Kasumi-1 (cell line): ENCODE results near the gene TMEM37.

Source experiments
- DNase-seq, 2 experiments: peaks; one replicate each; lab custom pipeline; 2025; lab: John Stamatoyannopoulos, UW

TMEM37 gene

DNA sequence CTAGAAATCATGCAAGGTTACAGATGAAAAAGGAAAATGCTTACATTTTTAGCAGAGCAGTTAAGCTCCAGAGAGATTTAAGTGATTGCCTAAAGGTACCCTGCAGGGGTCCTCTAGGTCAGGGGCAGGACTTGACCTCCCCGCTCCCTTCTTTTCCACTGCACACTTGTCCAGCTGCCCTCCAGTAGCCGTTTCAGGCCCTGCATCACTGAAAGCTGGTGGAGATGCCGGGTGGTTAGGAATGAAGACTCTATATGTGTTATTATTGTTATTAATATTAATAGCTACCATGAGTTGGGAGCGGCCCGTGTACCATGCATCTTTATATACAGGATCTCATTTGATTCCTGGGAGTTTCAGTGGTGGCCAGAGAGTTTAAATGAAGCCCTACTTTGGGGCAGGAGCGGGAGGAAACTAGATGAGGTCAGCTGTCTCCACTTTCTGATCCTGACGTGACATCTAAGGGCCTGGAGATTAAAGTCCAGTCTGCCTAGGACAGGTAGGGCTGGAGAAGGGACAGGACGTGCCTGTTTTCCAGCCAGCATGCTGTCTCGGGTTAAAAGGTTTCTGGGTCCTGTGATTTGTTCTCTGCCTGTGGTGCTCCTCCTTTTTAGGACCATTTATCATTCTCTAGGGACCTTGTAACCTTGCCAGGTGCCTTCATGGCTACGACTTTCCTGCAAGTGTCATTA, 2.1 kb downstream of the TMEM37 start:
- no peak for DNase-seq

DNA sequence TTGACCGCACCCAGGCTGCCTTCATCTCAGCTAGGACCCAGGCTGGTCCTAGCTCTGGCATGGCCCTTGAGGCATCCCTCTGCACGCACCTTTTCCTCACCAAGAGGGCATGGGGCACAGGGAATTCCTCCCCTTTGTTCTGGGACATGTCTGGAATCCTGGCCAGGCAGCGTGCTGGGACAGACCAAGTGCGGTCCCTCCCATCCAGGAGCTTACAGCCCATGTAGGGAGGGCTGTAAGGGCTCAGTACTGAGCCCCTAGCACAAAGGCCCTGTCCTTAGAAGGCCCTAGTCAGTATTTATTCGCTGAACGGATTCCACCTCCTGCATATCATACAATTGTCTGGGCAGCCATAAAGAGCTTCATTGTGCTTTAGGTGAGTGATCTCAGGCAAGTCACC, 3.0 kb downstream of the TMEM37 start:
- DNase-seq = no peak

GRCh38 chr2:119435081-119435952, 3.7 kb downstream of the TMEM37 start:
- no peak for DNase-seq

- no peak for DNase-seq
Observed at GRCh38 chr2:119435953-119436297, 4.3 kb downstream of the TMEM37 start.

DNA sequence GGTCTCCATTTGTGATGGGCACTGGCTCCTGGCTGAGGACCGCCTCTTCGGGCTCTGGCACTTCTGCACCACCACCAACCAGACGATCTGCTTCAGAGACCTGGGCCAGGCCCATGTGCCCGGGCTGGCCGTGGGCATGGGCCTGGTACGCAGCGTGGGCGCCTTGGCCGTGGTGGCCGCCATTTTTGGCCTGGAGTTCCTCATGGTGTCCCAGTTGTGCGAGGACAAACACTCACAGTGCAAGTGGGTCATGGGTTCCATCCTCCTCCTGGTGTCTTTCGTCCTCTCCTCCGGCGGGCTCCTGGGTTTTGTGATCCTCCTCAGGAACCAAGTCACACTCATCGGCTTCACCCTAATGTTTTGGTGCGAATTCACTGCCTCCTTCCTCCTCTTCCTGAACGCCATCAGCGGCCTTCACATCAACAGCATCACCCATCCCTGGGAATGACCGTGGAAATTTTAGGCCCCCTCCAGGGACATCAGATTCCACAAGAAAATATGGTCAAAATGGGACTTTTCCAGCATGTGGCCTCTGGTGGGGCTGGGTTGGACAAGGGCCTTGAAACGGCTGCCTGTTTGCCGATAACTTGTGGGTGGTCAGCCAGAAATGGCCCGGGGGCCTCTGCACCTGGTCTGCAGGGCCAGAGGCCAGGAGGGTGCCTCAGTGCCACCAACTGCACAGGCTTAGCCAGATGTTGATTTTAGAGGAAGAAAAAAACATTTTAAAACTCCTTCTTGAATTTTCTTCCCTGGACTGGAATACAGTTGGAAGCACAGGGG, 5.5 kb downstream of the TMEM37 start:
- DNase-seq = no peak

DNA sequence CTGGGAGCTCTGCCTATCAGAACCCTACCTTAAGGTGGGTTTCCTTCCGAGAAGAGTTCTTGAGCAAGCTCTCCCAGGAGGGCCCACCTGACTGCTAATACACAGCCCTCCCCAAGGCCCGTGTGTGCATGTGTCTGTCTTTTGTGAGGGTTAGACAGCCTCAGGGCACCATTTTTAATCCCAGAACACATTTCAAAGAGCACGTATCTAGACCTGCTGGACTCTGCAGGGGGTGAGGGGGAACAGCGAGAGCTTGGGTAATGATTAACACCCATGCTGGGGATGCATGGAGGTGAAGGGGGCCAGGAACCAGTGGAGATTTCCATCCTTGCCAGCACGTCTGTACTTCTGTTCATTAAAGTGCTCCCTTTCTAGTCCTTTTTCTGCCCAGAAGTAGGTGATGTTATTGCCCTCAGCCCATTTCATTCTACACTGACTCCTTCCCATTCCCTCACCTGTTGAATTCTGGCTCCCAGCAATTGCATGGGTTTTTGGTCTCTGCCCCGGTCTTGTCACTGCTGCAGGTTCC, 6.5 kb downstream of the TMEM37 start:
- DNase-seq = no peak

- no peak for DNase-seq
Observed at GRCh38 chr2:119438726-119439284, 7.2 kb downstream of the TMEM37 start.

DNA sequence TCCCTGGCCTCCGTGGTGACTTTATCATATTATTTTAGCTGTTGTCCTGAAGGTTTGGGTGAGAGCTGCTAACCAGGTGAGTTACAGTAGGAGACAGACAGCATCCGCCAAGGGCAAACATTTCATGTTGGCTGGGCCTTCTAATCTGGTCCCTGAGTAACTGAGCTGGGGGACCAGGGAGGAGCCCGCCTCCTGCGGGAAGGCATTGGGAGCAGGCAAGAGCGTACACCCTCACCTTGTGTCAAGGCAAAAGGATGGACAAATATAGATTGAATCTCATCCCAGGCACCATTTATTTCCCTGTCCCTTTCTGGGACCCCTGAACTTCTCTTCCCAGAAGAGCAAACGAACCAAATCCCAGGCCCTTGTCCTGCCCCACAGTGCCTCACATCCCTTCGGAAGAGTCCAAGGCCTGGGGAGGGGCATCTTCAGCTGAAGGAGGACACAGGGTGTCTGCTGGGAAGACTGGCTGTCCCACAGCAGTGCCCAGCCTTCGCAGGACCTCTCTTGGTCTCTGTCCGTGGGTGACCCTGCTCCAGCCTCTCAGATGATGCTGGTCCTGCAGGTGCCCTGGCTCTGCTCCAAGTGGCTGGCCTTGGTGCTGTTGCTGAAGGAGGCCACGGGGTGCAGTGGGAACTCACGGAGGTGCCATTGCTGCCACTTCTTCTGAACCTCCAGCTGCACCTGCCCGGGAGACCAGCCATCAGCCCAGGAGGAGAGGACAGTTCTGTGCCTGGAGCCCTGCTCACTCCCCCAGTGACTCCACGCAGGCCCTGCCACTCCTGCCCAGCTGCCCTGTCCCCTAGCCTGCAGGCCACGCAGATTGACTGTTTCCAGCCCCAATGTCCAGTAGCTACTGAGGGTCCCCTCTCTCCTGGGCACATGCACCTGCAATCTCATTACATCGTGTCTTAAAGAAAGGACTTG, 8.2 kb downstream of the TMEM37 start:
- no peak for DNase-seq

DNA sequence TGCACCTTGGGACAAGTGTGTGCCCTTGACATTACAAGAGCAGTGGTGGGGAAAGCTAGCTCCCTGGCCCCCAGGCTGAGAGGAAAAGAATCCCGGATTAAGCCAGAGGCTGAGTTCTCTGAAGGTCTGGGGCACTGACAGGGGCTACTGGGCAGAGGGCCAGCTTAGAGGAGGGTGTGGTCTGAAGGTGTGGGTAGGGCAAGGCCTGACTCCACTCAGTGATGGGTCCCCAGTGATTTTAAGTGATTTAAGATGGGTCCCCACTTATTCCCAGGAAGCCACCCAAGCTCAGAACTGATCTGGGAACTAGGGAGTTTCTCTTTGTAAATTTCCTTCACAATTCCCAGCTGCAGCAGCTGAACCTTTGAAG, 8.8 kb downstream of the TMEM37 start:
- DNase-seq = no peak

DNA sequence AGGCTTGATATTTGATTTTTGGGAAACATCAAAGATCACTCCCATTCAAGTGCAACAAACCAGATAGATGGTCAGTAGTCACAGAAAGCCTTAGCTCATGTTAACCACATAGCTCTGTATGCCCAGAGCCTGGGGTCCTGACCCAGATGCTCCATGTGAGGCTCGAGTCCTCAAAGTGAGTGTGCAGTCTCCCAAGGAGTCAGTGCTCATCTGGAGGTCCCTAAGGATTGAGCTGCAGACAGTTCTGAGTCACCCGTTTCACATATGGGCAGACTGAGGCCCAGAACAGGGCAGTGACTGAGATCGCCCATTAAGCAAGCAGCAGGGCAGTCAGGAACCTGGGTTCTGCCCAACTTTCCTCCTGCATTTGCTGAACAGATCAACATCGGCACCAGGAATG, 9.2 kb downstream of the TMEM37 start:
- DNase-seq = no peak

- no peak for DNase-seq
Observed at GRCh38 chr2:119441376-119442225, 9.9 kb downstream of the TMEM37 start.

DNA sequence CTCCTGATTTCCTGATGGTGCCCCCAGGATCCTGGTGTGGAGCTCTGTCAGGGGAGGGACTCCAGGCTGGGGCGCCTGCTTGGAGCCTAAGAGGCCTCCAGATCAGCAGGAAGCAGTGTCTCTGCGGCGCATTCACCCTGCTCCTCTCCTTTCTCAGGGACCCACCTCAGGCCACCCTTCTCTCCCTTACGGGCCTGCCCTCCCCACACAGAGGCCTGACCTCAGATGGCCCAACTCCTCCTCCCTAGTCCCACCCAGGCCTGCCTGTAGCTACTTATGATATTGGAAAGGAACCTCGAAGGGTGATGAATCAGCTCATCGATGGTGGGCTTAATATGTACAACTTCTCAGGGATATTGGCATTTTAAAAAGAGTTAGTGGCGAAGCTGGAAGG, 10.6 kb downstream of the TMEM37 start:
- no peak for DNase-seq

DNA sequence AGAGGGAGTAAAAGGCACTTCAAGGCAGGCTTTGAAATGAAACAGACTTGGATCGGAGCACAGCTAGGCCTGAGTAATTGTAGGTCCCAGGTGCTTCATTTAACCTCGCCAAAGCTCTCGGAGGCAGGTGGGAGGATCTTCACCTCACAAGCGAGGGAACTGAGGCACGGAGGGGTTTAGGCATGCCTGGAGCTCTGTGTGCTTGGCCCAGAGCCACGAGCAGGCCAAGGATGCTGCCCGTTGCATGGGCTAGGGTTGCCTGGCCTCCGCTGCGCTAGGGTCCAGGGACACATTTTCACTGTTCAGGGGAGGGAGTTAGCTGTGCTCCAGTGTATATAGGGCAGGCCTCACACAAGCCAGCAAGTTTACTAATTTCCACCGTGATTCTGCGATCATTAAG, 11.2 kb downstream of the TMEM37 start:
- no peak for DNase-seq

DNA sequence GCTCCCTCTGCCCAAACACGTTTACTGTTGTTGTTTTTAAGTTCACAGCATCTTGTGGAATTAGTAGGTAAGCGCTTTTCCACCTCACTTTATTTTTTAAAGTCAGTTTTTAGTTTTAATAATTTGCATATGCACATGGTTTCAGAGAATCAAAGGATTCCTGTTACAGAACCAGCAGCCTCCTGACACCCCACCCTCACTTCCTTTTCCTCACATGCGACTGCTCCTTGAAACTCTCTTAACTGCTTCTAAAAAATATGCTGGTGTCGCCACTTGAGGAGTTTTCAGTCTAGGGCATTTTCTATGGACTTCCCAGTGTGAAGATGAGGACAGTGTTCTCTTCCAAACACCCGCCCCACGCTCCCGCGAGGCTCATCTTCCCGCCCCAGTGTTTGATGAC, 14.4 kb downstream of the TMEM37 start:
- DNase-seq = no peak

DNA sequence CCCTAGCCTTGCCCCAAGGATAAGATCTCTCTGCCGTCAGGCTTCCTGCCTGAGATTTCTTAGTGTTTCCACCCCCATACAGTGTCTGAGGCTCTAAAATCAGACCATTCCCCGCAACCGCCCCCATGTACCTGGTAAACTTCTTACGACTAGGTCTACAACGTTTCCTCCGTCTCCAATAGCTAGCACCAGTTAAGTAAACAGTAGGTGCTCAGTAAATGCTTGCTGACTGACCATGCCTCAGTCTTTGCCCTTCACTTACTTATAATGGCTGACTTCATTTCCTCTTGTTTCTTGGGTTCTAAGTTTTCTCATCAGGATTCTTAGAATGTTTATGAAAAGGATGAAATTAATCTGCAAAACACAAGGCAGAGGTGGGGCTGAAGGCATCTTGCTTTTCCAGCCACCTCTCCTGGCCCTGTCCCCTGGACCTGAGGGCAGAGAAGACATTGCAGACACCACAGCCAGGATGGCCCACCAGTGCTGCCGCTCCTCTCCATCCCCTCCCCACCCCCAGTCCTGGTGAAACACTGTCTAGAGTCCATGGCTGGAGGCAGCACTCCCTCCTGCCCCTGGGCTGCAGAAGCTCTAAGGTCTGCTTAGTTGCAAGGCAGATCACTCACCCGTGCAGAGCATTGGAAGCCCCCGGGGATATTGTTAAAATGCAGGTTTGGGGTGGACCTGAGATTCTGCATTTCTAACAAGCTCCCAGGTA, 16.9 kb downstream of the TMEM37 start:
- no peak for DNase-seq

- DNase-seq = no peak
Observed at GRCh38 chr2:119449521-119449920, 17.9 kb downstream of the TMEM37 start.

GRCh38 chr2:119451336-119452050, 19.8 kb downstream of the TMEM37 start:
- DNase-seq = no peak

DNA sequence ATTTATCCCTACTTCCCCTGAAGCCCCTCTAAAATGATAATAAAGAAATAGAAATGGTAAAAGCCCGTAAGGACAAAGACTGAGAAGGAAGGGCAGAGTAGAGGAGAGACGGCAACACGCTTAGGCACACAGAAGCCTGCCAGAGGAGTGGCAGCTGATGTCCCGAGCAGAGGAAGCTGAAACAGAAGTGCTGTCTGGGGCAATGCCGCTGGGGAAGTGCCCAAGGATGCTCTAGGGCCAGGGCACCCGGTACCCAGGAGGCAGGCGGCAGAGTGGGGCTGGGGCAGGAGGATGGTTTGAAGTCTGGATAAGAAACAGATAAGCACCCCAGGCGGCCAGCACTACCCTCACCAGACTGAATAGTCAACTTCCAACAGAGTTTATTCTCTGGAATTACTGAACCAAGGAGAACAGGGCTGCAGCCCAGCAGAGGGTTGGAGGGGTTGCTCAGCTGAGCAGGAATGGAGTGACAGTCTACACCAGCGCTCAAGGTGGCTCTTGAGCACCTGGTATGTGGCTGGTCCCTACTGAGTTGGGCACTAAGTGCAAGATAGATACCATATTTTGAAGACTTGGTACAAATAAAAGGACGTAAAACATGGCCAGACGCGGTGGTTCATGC, 22.4 kb downstream of the TMEM37 start:
- DNase-seq = no peak
